Fibroblast of lung (primary cell): ENCODE data around the gene TFPI2. TPM values are rescaled to one million over a fixed set of nuclear protein-coding genes. Genes with fewer than 3 reads are reported as not detected.

Experiments used
- DNase-seq, 2 donors: peaks; one replicate each; pipeline versions ENCODE4 v3.0.0 to v3.0.0-alpha.2; 2010; ENCODE audit warnings: low read depth in 2 of 2
- H2AFZ ChIP-seq: 2 replicates; pipeline ENCODE4 v1.5.1; 2012; ENCODE audit warnings: low read length, control low read depth, inconsistent platforms
- H3K27ac ChIP-seq: 2 replicates; pipeline ENCODE4 v1.5.1; 2011; ENCODE audit warnings: low read length, control low read depth; ENCODE audit not compliant: insufficient read depth
- H3K27me3 ChIP-seq: 2 replicates; pipeline ENCODE4 v1.5.1; 2011; ENCODE audit warnings: mild to moderate bottlenecking, low read length; ENCODE audit not compliant: control insufficient read depth, insufficient read depth
- H3K36me3 ChIP-seq: 2 replicates; pipeline ENCODE4 v1.5.1; 2011; ENCODE audit warnings: low read length; ENCODE audit not compliant: control insufficient read depth, insufficient read depth
- H3K4me1 ChIP-seq: 2 replicates; pipeline ENCODE4 v1.5.1; 2011; ENCODE audit warnings: low read length; ENCODE audit not compliant: control insufficient read depth, insufficient read depth; ENCODE audit errors: extremely low read depth
- H3K4me2 ChIP-seq: 2 replicates; pipeline ENCODE4 v1.5.1; 2011; ENCODE audit warnings: low read length, control low read depth; ENCODE audit not compliant: insufficient read depth; ENCODE audit errors: extremely low read depth
- H3K4me3 ChIP-seq, 4 experiments: fragments of 200-600 bp in 1 of 4; sonication (generic) in 1 of 4; replicated peaks in 1 of 4; 2 replicates each; pipeline ENCODE4 v1.5.1; 2011 to 2016; ENCODE audit warnings: low read length in 4 of 4, low read depth in 3 of 4, mild to moderate bottlenecking in 3 of 4, control low read depth in 2 of 4, inconsistent platforms in 1 of 4, mixed read lengths in 1 of 4; ENCODE audit not compliant: insufficient read depth in 1 of 4; ENCODE audit errors: control extremely low read depth in 1 of 4
- H3K79me2 ChIP-seq: 2 replicates; pipeline ENCODE4 v1.5.1; 2012; ENCODE audit warnings: mild to moderate bottlenecking, low read length, inconsistent platforms; ENCODE audit not compliant: control insufficient read depth, insufficient read depth
- H3K9ac ChIP-seq: 2 replicates; pipeline ENCODE4 v1.5.1; 2011; ENCODE audit warnings: mild to moderate bottlenecking, low read length, control low read depth; ENCODE audit not compliant: insufficient read depth
- H3K9me3 ChIP-seq: 2 replicates; pipeline ENCODE4 v1.5.1; 2012; ENCODE audit warnings: low read depth, low read length; ENCODE audit not compliant: control insufficient read depth, insufficient read depth
- H4K20me1 ChIP-seq: 2 replicates; pipeline ENCODE4 v1.5.1; 2011; ENCODE audit warnings: low read length; ENCODE audit not compliant: control insufficient read depth, insufficient read depth; ENCODE audit errors: extremely low read depth
- CTCF ChIP-seq, 2 donors: IDR thresholded peaks in 1 of 2; conservative IDR thresholded peaks in 1 of 2; 1 replicate in 1 of 2; 2 replicates in 1 of 2; pipeline ENCODE4 v1.5.1; 2011 to 2012; ENCODE audit warnings: low read length in 2 of 2, control low read depth in 1 of 2, inconsistent platforms in 1 of 2, low read depth in 1 of 2, mild to moderate bottlenecking in 1 of 2
- EZH2 ChIP-seq: IDR thresholded peaks from 2 replicates; pipeline ENCODE4 v1.5.1; 2012; ENCODE audit warnings: low read length, control low read depth, mild to moderate bottlenecking; ENCODE audit errors: missing control alignments
- polyA plus RNA-seq, 2 donors: library from polyadenylated mRNA; depleted of rRNA in 1 of 2; stranded (reverse) in 1 of 2; unstranded in 1 of 2; fragments of >200 nt; gene quantifications; 2 replicates each; pipeline ENCODE4 v1.2.1, GENCODE V29; 2011 to 2012; ENCODE audit warnings: missing spikeins in 1 of 2
- total RNA-seq: library from RNA; depleted of rRNA; stranded (reverse); fragments of >200 nt; gene quantifications from 2 replicates; pipeline ENCODE4 v1.2.1, GENCODE V29; 2014

Gene TFPI2
- total and polyA plus RNA-seq, 2 donors (not counting 1 experiment from before 2014, with no cell fraction given), result 14.4 to 76.0 TPM

- no peak overlapping the region for H2AFZ ChIP-seq
- TF ChIP-seq EZH2, result no peak
- no peak for TF ChIP-seq CTCF (conservative IDR thresholded peaks at IDR 0.05 in 1 of 2, IDR thresholded peaks at IDR 0.05 in 1 of 2; ENCODE audit: low read depth in 1 of 2, low read length in 2 of 2)
- no peak overlapping the region for H3K9ac ChIP-seq
- H3K36me3 ChIP-seq, result no peaks in the 10 kb centered on the region
- no peaks in the 10 kb centered on the region for H3K9me3 ChIP-seq
- H3K4me1 ChIP-seq, result peaks cover under 1% of the 10 kb centered on the region
- H3K79me2 ChIP-seq, result no peaks in the 10 kb centered on the region
- H3K27ac ChIP-seq, result no peak overlapping the region
- H3K27me3 ChIP-seq, result no peaks in the 10 kb centered on the region
- H3K4me3 ChIP-seq, result no peak overlapping the region
- no peaks in the 10 kb centered on the region for H4K20me1 ChIP-seq
- DNase-seq, result no peak
- H3K4me2 ChIP-seq, result no peak overlapping the region
Observed at GRCh38 chr7:93884541-93884940, 6.0 kb downstream of the TFPI2 start.

GRCh38 chr7:93883917-93884345 lies 6.6 kb downstream of the TFPI2 start:
- no peak for TF ChIP-seq EZH2
- no peak for TF ChIP-seq CTCF (conservative IDR thresholded peaks at IDR 0.05 in 1 of 2, IDR thresholded peaks at IDR 0.05 in 1 of 2; ENCODE audit: low read depth in 1 of 2, low read length in 2 of 2)
- no peak overlapping the region for H3K9ac ChIP-seq
- no peak overlapping the region for H3K4me2 ChIP-seq
- DNase-seq, result no peak
- no peaks in the 10 kb centered on the region for H3K79me2 ChIP-seq
- H3K27ac ChIP-seq, result no peak overlapping the region
- no peak overlapping the region for H3K4me3 ChIP-seq
- H3K27me3 ChIP-seq, result no peaks in the 10 kb centered on the region
- no peak overlapping the region for H2AFZ ChIP-seq
- H3K4me1 ChIP-seq, result no peaks in the 10 kb centered on the region
- H3K9me3 ChIP-seq, result no peaks in the 10 kb centered on the region
- no peaks in the 10 kb centered on the region for H4K20me1 ChIP-seq
- no peaks in the 10 kb centered on the region for H3K36me3 ChIP-seq

- Histone ChIP-seq H3K9me3 (no peaks in the 10 kb centered on the region), H3K4me1 (no peaks in the 10 kb centered on the region), H3K4me3 (no peak overlapping the region), H4K20me1 (no peaks in the 10 kb centered on the region), H3K79me2 (no peaks in the 10 kb centered on the region), H3K4me2 (no peak overlapping the region), H3K9ac (no peak overlapping the region), H3K36me3 (no peaks in the 10 kb centered on the region), H2AFZ (no peak overlapping the region), H3K27me3 (no peaks in the 10 kb centered on the region), H3K27ac (no peak overlapping the region)
- TF ChIP-seq EZH2 (no peak), CTCF (conservative IDR thresholded peaks at IDR 0.05 in 1 of 2, IDR thresholded peaks at IDR 0.05 in 1 of 2; ENCODE audit: low read depth in 1 of 2, low read length in 2 of 2) (no peak)
- DNase-seq, result peak in 1 of 2 donors; percentile 43
Observed at GRCh38 chr7:93883078-93883916, 7.3 kb downstream of the TFPI2 start.
